ENCODE results near the gene ZNF275. TPM values are rescaled to one million over a fixed set of nuclear protein-coding genes. Genes with fewer than 3 reads are reported as not detected.

ZNF275 gene
- total and polyA plus RNA-seq, 2 experiments from 2014 or later, result 3.6 to 13.8 TPM

- H3K9me3 ChIP-seq (ENCODE audit: low read depth), result no peaks in the 10 kb centered on the region
- no peak for TF ChIP-seq CTCF (IDR thresholded peaks at IDR 0.05; ENCODE audit: low read depth, low read length)
- no peak overlapping the region for H3K27ac ChIP-seq
- no peaks in the 10 kb centered on the region for H3K27me3 ChIP-seq
- no peak overlapping the region for H3K4me3 ChIP-seq
- H3K4me1 ChIP-seq (ENCODE audit: low read depth), result no peaks in the 10 kb centered on the region
- no peaks in the 10 kb centered on the region for H3K36me3 ChIP-seq
- DNase-seq (ENCODE audit: low read depth in 1 of 2, low spot score in 1 of 2), result no peak
These were observed 39.0 kb downstream of the ZNF275 start for GRCh38 chrX:153372949-153373348.

GRCh38 chrX:153374426-153374825 lies 40.5 kb downstream of the ZNF275 start:
- Histone ChIP-seq H3K4me3 (no peak overlapping the region), H3K27ac (no peak overlapping the region), H3K27me3 (no peaks in the 10 kb centered on the region), H3K9me3 (ENCODE audit: low read depth) (no peaks in the 10 kb centered on the region), H3K4me1 (ENCODE audit: low read depth) (no peaks in the 10 kb centered on the region), H3K36me3 (no peaks in the 10 kb centered on the region)
- DNase-seq (ENCODE audit: low read depth in 1 of 2, low spot score in 1 of 2), result no peak
- TF ChIP-seq CTCF (IDR thresholded peaks at IDR 0.05; ENCODE audit: low read depth, low read length), result no peak

GRCh38 chrX:153375571-153375970 lies 41.6 kb downstream of the ZNF275 start:
- no peak for TF ChIP-seq CTCF (IDR thresholded peaks at IDR 0.05; ENCODE audit: low read depth, low read length)
- Histone ChIP-seq H3K36me3 (no peaks in the 10 kb centered on the region), H3K27me3 (no peaks in the 10 kb centered on the region), H3K27ac (no peak overlapping the region), H3K9me3 (ENCODE audit: low read depth) (no peaks in the 10 kb centered on the region), H3K4me1 (ENCODE audit: low read depth) (no peaks in the 10 kb centered on the region), H3K4me3 (no peak overlapping the region)
- DNase-seq (ENCODE audit: low read depth in 1 of 2, low spot score in 1 of 2), result no peak

GRCh38 chrX:153377727-153378126 lies 43.8 kb downstream of the ZNF275 start:
- H3K4me3 ChIP-seq, result no peak overlapping the region
- H3K27me3 ChIP-seq, result no peaks in the 10 kb centered on the region
- H3K9me3 ChIP-seq (ENCODE audit: low read depth), result no peaks in the 10 kb centered on the region
- H3K4me1 ChIP-seq (ENCODE audit: low read depth), result no peaks in the 10 kb centered on the region
- DNase-seq (ENCODE audit: low read depth in 1 of 2, low spot score in 1 of 2), result no peak
- H3K27ac ChIP-seq, result no peak overlapping the region
- no peaks in the 10 kb centered on the region for H3K36me3 ChIP-seq
- TF ChIP-seq CTCF (IDR thresholded peaks at IDR 0.05; ENCODE audit: low read depth, low read length), result no peak

GRCh38 chrX:153378607-153379006 lies 44.7 kb downstream of the ZNF275 start:
- Histone ChIP-seq H3K27me3 (no peaks in the 10 kb centered on the region), H3K4me1 (ENCODE audit: low read depth) (no peaks in the 10 kb centered on the region), H3K27ac (no peak overlapping the region), H3K4me3 (no peak overlapping the region), H3K9me3 (ENCODE audit: low read depth) (no peaks in the 10 kb centered on the region), H3K36me3 (no peaks in the 10 kb centered on the region)
- TF ChIP-seq CTCF (IDR thresholded peaks at IDR 0.05; ENCODE audit: low read depth, low read length), result no peak
- no peak for DNase-seq (ENCODE audit: low read depth in 1 of 2, low spot score in 1 of 2)

DNA sequence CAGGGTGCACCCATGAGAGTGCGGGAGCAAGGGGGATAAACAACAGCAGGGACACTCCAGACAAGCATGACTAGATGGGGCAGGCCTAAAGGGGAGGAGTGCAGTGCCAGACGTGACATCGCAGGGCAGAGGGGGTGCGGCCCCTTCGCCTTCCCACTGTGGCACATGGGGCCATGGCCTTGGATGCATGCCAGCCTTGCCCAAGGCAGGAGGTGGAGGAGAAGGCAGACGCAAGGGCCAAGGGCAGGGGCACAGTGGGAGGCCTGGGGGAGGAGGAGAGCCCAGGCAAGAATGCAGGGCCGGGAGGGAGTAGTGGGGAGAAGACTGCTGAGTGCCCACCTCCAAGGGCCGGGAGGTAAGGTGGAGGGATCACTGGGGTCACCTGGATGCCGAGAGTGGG lies 45.6 kb downstream of the ZNF275 start:
- H3K9me3 ChIP-seq (ENCODE audit: low read depth), result no peaks in the 10 kb centered on the region
- no peak for DNase-seq (ENCODE audit: low read depth in 1 of 2, low spot score in 1 of 2)
- no peak overlapping the region for H3K4me3 ChIP-seq
- H3K36me3 ChIP-seq, result no peaks in the 10 kb centered on the region
- no peaks in the 10 kb centered on the region for H3K27me3 ChIP-seq
- TF ChIP-seq CTCF (IDR thresholded peaks at IDR 0.05; ENCODE audit: low read depth, low read length), result no peak
- H3K27ac ChIP-seq, result no peak overlapping the region
- no peaks in the 10 kb centered on the region for H3K4me1 ChIP-seq (ENCODE audit: low read depth)
